Astrocyte (in vitro differentiated cells and primary cell): ENCODE data around the gene CHCHD4.

Experiments
- CTCF ChIP-seq: IDR thresholded peaks from 2 replicates; pipeline ENCODE4 v1.5.1; 2011; ENCODE audit warnings: low read depth, mild to moderate bottlenecking, inconsistent platforms, low read length, moderate library complexity; ENCODE audit not compliant: insufficient read depth
- EZH2 ChIP-seq: IDR thresholded peaks from 2 replicates; pipeline ENCODE4 v1.6.1; 2012; ENCODE audit warnings: mild to moderate bottlenecking, low read length, inconsistent platforms; ENCODE audit not compliant: insufficient read depth

GRCh38 chr3:14138109-14138877, 13.6 kb upstream of the CHCHD4 start:
- TF ChIP-seq CTCF (no peak), EZH2 (no peak)
